ENCODE data around the gene SPTBN5.
A peak's percentile ranks its signal among the peaks of the same experiment; 100 is the strongest.

SPTBN5 gene

DNA sequence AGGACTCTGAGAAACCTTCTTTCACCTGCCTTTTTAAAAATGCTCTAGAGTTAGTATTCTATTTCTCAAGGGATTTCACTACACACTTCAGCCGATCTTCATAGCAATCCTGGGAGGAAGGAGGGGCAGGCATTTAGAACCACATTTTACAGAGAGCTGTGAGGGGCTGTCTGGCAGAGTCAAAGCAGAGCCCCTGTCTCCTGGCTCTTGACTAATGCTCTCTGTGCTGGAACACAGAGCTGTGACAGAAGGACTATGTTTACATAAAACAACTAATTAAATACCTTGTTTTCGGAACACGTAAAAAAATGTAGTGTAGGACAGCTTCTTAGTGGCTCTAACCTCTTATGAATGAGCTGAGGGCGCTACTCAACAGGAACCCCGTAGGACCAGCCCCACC lies 7.6 kb upstream of the SPTBN5 start:
- no peak for DNase-seq

DNA sequence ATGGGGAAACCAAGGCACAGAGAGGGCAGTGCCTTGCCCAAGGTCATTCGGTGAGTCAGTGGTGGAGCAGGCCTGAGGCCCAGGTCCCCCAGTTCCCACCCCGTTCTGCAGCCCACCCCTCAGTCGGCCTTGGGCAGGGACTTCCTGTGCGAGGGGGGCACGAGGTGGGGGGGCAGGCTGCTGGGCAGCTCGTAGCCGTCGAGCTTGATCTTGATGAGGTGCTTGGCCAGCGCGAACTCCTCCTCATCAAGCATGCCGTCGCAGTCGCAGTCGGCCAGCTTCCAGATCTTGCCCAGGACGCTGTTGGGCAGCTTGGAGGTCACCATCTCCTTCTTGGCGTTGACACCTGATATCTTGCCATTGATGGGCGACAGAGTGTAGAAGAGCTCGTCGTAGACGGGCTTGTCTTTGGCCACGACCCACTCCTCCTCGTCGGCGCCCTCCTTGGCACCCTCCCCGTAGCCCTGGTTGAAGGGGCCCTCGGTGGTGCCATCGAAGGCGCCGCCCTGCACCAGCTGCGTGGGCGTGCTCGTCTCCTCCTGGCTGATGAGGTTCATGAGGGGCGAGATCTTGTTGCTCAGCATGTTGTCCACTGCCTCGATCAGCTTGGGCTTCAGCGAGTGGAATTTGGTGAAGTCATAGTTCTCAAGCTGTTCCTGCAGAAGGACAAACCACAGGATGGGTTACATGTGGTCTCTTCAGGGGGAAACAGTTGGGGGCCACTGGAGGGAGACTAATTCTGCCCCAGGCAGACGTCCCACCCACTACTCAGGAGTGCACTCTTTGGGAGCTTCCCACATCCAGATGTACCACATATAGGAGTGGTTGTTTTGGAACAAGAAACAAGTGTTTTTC lies 6.9 kb upstream of the SPTBN5 start:
- no peak for DNase-seq

DNA sequence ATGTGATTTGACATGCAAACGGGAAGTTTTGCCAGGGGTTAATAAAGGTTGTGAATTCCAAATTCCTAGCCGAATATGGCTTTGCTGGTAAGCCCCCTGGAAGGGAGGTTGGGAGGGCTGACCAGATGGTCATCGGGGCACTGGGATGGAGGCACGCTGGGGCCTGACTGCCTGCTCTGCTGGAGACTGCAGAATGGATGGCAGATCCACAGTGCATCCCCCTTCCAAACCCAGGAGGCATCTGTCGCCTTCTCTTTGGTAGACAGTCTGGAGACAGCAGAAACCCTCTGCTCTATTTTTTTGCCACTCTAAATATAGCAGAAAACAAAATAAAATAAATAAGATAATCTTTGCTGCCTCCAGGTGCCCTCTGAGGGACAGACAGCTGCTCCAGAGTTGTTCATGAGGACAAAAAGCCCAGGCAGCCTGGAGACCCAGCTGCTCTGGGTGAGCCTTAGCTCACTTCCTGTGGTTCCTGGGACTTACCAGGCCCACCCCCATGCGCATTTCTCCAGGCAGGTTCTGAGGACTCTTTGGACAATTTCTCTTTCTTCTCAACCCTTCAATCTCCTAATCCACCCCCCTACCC lies 6.1 kb upstream of the SPTBN5 start:
- no peak for DNase-seq

DNA sequence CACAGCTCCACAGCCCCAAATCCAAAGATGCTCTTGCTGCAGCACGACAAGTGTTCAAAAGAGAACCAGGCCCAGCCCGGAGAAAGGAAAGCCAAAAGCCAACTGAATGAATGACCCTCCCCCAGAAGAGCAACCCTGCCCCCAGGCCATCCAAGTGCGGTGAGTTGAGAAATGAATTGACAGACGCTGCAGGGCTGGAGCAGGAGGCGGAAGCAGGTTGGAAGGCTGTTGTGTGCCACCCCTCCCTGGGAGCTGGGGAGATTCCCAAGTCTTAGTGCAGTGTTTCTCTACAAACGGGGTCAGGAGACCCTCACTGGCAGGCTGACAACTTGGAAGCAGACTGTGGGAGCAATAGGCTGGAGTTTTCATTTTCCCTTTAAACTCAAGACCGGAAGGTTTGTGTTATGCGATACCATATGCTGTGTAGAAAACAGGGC lies 3.5 kb upstream of the SPTBN5 start:
- DNase-seq, result no peak

DNA sequence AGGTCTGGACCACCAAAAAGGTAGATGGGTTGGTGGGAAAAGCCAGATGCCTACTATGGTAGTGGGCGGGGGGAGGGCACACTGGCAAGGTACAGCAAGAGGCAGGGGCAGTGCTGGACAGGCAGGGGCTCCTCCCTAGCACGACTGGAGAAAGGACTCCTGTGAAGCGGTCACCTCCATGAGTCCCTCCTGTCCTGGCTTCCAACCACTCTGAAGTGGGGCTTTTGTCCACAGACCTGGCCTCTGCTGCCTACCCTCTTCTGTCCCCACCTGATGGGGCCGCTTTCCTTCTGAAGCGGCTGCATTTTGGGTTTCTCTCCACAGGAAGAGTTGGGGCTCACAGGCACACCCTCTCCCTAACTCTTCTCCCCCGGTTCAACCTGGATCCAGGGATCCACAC lies 2.7 kb upstream of the SPTBN5 start:
- DNase-seq, result no peak

DNA sequence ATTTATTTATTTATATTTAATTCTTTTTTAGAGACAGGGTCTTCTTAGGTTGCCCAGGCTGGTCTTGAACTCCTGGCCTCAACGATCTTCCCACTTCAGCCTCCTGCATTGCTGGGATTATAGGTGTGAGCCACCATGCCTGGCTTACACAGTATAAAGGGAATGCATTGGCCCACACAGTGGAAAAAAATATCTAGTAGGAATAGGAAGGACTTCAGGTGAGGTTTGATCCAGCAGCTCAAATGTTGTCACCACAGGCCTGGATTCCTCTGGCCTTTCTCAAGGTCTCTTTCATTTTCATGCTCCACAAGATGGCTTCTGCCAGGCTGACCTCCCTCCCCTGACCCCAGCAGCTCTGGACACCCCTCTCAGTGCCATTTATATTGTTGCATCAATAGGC lies 2.1 kb upstream of the SPTBN5 start:
- DNase-seq, result no peak

DNA sequence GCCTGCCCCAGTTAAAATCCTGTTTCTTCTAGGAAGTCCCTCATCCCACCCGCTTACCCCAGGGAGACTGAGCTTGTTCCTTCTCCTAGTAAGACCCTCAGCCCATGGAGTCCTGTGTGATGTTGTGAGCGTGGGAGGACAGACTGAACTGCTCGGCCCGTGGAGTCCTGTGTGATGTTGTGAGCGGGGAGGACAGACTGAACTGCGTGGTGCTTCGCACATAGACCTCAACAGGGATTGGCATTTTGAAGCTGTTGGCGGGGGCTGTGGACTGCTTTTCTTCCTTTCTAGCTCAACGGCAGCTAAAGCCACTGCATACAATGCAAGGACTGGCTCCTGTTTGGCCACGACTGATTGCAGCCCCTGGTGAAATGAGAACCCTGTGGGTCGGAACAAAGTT lies 1.6 kb upstream of the SPTBN5 start:
- DNase-seq, result no peak

DNA sequence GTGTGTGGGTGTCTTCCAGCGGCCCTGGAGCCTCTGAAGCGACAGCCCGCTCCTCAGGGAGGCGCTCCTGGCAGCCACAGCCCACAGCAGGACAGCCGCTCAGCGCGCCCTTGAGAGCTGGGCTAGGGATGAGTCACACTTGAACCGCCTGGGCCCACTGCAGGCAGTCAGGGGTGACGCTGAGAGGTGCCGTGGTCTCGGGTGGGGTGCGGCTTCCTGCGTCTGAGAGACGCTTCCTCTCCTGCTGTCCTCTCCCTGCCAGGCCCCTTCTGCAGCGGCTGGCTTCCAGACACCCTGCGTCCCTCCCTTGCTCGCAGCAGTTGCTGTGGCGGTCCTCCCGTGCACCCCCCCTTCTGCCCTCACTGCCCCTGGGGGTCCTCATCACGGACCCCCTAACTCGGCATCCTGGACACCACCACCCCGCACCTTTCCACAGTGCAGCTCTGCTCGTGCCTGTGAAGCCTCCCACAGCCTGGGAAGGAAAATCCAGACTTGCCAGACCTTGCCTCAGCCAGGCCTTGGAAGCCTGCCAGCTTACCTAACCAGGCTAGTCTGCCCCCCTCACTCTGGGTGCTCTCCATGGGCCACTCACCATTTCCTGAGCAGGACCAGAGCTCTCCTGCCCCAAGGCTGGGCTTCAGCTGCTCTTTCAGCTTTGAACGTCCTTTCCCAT lies 1.1 kb upstream of the SPTBN5 start:
- peak; percentile 78 for DNase-seq

DNA sequence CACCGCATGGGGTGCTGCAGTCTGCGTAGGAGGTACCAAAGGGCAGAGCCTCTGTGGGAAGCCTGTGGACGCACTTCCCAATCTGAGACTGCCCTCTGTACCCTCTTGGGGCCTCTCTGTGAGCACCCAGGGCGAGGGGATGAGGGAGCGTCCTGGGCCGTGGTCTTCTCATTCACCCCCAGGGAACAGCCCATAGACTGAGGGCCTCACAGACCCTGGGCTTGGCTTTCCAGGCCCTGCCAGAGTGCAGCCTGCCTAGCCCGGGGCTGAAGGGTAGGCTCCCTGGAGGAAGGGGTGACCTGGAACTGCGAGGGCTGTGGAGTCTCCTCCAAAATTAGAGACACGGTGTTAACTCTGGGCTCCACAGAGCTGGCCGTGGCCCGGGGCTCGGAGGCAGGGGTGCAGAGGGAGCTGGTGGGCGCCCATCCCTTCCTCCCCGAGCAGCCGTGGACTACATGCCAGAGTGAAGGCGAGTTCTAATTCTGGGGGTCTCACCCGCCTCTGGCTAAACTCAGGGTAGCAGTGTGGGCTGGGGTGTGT lies 468 bp upstream of the SPTBN5 start:
- DNase-seq, result no peak

DNA sequence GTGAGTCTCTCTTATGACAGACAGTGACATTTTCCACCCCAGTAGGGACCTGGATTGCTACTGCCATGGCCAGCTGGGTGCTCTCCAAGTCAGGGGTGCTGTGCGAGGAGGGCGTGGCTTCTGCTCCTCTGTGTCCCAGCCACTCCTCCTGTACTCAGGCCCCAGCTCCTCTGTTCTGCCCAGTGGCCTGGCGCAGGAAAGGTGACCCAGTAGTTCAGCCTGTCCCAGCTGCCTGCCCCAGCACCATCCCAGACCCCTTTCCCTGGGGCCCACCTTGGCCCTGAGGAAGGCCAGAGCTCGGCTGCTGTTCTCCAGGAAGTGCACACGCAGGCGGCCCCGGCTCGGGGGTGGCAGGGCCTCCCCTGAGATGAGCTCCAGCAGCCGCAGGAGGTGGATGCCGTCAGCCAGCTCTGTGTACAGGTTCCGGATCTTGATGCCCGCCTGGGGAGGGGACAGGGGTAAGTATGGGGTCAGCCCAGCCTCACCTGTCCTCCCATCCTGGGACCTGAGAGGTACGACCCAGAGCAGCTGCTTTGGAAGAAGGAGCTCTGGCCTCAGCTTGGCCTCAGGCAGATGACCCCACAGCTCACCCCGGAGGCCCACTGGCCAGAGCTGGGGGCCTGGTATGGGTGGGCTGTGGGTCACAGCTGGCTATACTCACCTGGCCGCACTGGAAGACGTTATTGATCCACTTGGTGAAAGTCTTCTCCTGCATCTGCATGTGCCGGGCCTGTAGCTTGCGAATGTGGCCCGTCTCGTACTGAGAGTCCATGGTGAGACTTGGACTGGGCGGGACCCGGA lies 1.0 kb downstream of the SPTBN5 start:
- DNase-seq, result peak; percentile 66

DNA sequence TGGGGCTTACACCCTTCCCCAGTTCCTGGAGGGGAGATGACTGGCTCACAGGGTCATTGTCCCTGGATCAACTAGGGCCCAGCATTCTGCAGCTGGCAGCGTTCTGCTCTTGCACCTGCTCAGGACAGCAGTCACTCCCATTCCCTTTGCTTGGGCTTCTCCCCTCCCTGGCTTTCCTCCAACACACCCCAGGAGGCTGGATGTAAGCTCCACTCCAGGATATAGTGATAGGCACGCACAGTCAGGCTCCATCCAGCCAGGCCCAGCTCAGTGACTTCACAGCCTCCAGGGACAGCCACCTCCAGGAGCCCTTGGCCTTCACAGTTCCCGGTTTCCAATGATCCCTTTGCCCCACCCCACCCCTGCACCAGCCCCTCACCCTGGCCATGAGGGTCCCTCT lies 1.9 kb downstream of the SPTBN5 start:
- peak; percentile 94 for DNase-seq

DNA sequence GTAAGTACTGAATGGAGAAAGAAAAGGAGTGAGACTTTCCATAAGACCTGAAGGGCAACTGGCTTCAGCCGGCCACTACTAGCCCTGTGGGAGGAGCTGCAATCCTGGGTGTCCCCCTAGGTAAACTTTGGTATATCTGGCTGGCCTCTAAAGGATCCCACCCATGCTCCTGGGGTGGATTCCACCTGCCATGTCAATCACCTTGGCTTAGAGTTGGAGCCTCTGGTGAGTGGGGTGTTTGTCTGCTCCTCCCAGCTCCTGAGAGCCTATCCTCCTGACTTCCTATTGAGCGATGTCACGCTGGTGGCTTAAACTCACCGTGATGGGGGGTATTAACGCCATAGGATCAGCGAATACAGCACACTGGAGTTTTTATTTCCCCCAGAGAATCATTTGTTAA lies 2.6 kb downstream of the SPTBN5 start:
- DNase-seq, result peak; percentile 51

DNA sequence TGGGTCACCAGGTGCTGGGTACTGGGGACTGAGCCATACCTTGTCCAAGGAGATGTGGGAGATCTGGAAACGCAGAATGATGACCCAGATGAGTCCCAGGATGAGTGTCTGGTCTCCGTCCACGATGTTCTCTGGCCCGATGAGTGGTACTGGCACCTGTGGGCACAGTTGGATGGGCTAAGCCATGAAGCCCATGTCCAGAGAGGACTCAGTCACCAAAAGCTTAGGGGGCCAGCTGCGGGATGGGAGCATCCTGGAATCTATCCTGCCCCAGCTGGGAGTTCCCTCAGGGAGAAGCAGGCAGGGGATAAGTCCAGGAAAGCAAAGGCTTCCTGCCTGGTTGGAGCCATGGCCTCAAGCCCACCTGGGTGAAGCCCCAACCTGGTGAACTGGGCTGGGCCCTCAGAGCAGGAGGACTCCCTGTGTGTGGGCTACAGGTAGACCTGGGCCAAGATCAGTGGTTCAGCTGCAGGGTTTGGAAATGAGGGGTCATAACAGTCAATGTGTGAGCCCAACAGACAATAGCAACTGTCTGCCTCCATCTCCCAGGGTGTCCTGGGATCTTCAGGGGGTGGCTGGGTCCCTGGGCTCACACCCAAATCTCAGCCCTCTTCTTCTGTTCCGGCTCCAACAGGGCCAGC lies 3.7 kb downstream of the SPTBN5 start:
- DNase-seq, result no peak

DNA sequence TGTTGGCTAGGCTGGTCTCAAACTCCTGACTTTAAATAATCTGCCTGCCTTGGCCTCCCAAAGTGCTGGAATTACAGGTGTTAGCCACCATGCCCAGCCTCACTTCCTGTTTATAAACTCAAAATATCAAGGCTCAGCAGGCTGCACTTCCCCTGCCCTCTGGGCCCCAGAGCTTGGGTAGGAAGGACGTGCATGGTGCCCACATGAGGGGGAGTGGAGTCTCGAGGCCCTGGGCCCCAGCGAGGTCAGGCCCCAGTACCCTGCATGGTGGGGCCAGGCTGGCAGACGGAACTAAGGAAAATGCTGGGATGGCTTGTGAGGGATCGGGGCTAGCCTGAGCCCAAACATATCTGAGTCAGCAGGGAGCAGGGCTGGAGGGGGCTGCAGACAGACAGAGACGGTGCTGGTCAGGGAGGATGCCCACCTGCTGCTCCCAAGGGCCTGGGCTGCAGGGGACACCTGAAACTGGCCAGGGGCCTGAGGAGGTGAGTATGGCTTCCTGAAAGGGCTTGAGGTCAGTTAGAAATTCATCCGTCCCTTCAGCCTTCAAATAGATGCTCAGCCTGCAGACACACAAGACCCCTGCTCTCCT lies 5.1 kb downstream of the SPTBN5 start:
- no peak for DNase-seq

DNA sequence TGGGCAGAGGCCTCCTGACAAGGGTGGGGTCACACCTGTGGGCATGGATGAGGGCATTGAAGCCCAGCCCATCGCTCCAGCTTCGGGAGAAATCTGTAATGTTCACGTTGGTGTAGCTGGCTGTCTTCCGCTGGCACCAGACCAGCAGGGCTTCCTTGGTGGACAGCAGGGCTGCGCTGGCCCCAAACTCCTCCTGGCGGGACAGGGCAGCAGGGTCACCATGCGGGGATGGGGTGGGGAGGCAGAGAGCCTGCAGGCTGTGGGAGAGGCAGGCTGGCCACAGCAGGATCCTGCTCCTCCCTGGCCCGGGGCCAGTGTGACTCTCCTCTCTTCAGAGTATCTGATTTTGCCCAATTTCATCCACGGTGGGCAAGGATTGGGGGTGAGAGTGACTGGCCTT lies 6.0 kb downstream of the SPTBN5 start:
- no peak for DNase-seq

DNA sequence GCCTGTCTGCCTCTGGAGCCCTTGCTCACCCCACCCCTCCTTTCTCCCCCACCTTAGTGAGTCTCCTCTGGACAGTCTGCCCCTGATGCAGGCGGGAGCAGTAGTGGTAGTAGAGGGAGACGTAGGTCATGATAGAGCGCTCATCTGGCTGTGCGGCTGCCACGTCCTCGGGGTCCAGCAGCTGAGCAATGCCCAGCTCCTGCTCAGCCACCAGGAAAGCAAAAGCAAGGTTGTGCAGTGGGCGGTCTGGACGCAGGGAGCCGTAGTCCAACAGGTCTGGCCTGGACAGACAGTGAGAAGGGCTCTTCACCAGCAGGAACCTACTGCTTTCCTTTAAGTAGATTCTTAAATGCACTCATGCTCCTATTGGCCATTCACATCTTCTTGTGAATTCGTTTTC lies 6.7 kb downstream of the SPTBN5 start:
- DNase-seq, result no peak

DNA sequence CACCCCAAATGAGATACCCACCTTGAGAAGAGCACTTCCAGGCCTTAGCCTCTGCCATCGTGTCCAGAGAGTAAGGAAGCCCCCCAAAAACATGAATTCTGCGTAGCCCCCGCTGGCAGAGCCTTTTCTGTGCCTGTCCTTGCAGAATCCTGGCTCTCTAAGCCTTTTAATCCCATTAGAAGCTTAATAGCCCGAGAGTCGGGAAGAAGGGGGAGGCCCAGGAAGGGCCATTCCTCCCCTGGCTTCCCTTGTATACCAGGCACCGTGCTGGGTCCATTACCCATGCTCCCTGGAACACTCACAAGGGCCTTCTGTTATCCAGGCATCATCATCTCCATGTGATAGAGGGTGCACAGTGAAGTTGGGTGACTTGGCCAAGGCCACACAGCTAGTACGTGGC lies 7.1 kb downstream of the SPTBN5 start:
- DNase-seq, result no peak

DNA sequence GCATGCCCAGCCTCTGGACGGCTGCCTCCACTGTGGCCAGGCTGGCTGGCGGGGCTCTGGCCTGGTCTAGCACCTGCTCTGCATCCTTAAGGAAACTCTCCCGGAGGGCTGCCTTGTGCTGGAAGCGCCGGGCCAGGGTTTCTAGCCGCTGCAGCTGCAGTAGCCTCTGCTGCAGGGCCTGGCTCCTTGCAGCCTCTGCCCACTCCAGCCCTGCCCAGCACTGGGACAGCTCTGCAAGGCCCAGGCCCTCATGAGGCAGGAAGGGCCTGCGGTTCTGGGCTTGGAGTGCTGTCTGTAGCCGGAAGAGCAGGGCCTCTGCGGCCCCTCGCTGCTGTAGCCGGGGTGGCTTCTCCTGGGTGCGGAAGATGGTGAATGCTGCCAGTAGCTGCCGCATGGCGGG lies 8.0 kb downstream of the SPTBN5 start:
- DNase-seq, result no peak

DNA sequence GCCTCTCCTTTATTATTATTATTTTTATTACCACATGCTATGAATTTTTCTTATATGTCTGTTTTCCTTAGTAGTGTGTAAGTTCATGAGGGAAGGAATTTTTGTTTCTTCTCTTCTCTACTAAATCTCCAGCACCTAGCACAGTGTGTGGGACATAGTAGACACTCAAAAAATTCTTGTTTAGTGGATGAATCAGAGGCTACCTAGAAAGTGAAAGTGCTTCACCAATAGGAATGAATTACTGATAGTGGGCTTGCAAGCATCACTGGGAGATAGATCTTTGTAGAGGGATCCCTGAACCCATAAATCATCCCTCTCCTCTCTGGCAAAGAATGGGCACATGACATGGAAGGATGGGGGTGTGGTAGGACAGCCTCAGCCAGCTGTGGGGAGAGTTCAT lies 8.5 kb downstream of the SPTBN5 start:
- DNase-seq, result no peak

DNA sequence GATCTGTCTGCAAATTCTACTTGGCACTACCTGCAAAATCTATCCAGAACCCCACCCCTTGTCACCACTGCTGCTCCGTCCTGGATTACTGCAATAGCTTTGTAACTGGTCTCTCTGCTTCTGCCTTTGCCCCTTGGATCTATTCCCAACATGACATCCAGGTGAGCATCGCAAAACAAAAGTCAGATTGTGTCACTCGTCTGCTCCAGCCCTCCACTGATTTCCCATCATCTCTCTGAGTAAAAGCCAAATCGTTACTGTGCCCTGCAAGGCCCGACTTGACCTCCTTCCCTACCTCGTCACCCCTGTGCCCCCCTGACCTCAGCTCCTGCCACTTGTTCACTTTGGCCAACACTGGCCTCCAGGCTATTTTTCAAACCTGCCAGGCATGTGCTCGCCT lies 9.4 kb downstream of the SPTBN5 start:
- DNase-seq, result no peak

DNA sequence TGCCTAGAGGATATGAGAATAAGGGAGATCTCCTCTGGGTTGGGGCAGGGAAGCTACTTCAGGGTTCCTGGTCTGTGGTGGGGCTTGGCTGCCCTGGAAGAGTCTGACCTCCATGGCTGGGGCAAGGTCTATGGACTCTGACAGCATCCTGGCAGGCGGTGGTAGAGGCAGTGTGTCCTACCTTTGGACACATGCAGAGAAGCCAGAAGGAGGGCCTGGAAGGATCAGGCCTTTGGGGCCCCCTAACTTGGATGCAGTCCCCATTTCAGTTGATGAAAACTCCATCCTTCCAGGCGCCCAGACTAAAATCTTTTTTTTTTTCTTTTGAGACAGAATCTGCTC lies 10.4 kb downstream of the SPTBN5 start:
- no peak for DNase-seq
